Measurements from ENCODE around the gene APPL1.
"Not testable (repeated sequence)": the region's sequence is repeated elsewhere in the genome, so short reads cannot be mapped to it uniquely, and the experiment has no call there.

APPL1 gene

GRCh38 chr3:57257678-57258077, 30.1 kb downstream of the APPL1 start:
- no peak for DNase-seq
- in situ Hi-C loops (cut with HindIII; ENCODE audit: low pct_ligation_motif_present, low pct_unique_long_range_greater_than_20kb, low sequenced_read_pairs) = no loop called here

GRCh38 chr3:57261119-57261518, 33.6 kb downstream of the APPL1 start:
- in situ Hi-C loops (cut with HindIII; ENCODE audit: low pct_ligation_motif_present, low pct_unique_long_range_greater_than_20kb, low sequenced_read_pairs) = no loop called here
- no peak for DNase-seq

- no peak for DNase-seq
- in situ Hi-C loops (cut with HindIII; ENCODE audit: low pct_ligation_motif_present, low pct_unique_long_range_greater_than_20kb, low sequenced_read_pairs) = no loop called here
Measured at GRCh38 chr3:57261929-57262328, 34.4 kb downstream of the APPL1 start.

GRCh38 chr3:57268416-57268815, 40.9 kb downstream of the APPL1 start:
- DNase-seq = no peak
- in situ Hi-C loops (cut with HindIII; ENCODE audit: low pct_ligation_motif_present, low pct_unique_long_range_greater_than_20kb, low sequenced_read_pairs) = no loop called here

GRCh38 chr3:57274845-57275244, 47.3 kb downstream of the APPL1 start:
- in situ Hi-C loops (cut with HindIII; ENCODE audit: low pct_ligation_motif_present, low pct_unique_long_range_greater_than_20kb, low sequenced_read_pairs) = no loop called here
- DNase-seq = no peak

GRCh38 chr3:57275393-57275792, 47.9 kb downstream of the APPL1 start:
- in situ Hi-C loops (cut with HindIII; ENCODE audit: low pct_ligation_motif_present, low pct_unique_long_range_greater_than_20kb, low sequenced_read_pairs) = no loop called here
- DNase-seq = no peak

- in situ Hi-C loops (cut with HindIII; ENCODE audit: low pct_ligation_motif_present, low pct_unique_long_range_greater_than_20kb, low sequenced_read_pairs) = no loop called here
- no peak for DNase-seq
Measured at GRCh38 chr3:57278237-57278636, 50.7 kb downstream of the APPL1 start.

- in situ Hi-C loops (cut with HindIII; ENCODE audit: low pct_ligation_motif_present, low pct_unique_long_range_greater_than_20kb, low sequenced_read_pairs) = no loop called here
- DNase-seq = no peak
Measured at GRCh38 chr3:57279685-57280084, 52.2 kb downstream of the APPL1 start.

- in situ Hi-C loops (cut with HindIII; ENCODE audit: low pct_ligation_motif_present, low pct_unique_long_range_greater_than_20kb, low sequenced_read_pairs) = no loop called here
- DNase-seq = peak; percentile 25
Measured at GRCh38 chr3:57281715-57282114, 54.2 kb downstream of the APPL1 start.

- DNase-seq = no peak
- in situ Hi-C loops (cut with HindIII; ENCODE audit: low pct_ligation_motif_present, low pct_unique_long_range_greater_than_20kb, low sequenced_read_pairs) = no loop called here
Measured at GRCh38 chr3:57283334-57283733, 55.8 kb downstream of the APPL1 start.

GRCh38 chr3:57287205-57287604, 59.7 kb downstream of the APPL1 start:
- no peak for DNase-seq
- in situ Hi-C loops (cut with HindIII; ENCODE audit: low pct_ligation_motif_present, low pct_unique_long_range_greater_than_20kb, low sequenced_read_pairs) = no loop called here

GRCh38 chr3:57288403-57288802, 60.9 kb downstream of the APPL1 start:
- in situ Hi-C loops (cut with HindIII; ENCODE audit: low pct_ligation_motif_present, low pct_unique_long_range_greater_than_20kb, low sequenced_read_pairs) = no loop called here
- no peak for DNase-seq

GRCh38 chr3:57292159-57292896, 64.8 kb downstream of the APPL1 start, which contains the start of gene ASB14:
Gene ASB14 (minus strand): TSS chr3:57292685. CDS start chr3:57292033, 652 bp downstream.
- in situ Hi-C loops (cut with HindIII; ENCODE audit: low pct_ligation_motif_present, low pct_unique_long_range_greater_than_20kb, low sequenced_read_pairs) = no loop called here
- DNase-seq = no peak

GRCh38 chr3:57292897-57293526, 65.5 kb downstream of the APPL1 start:
- in situ Hi-C loops (cut with HindIII; ENCODE audit: low pct_ligation_motif_present, low pct_unique_long_range_greater_than_20kb, low sequenced_read_pairs) = no loop called here
- no peak for DNase-seq

- DNase-seq = peak; percentile 64
- in situ Hi-C loops (cut with HindIII; ENCODE audit: low pct_ligation_motif_present, low pct_unique_long_range_greater_than_20kb, low sequenced_read_pairs) = no loop called here
Measured at GRCh38 chr3:57298041-57298440, 70.5 kb downstream of the APPL1 start.

- in situ Hi-C loops (cut with HindIII; ENCODE audit: low pct_ligation_motif_present, low pct_unique_long_range_greater_than_20kb, low sequenced_read_pairs); DNase-seq: not testable (repeated sequence)
Measured at GRCh38 chr3:57303520-57303919, 76.0 kb downstream of the APPL1 start.

GRCh38 chr3:57309769-57310360, 82.3 kb downstream of the APPL1 start:
- no peak for DNase-seq
- in situ Hi-C loops (cut with HindIII; ENCODE audit: low pct_ligation_motif_present, low pct_unique_long_range_greater_than_20kb, low sequenced_read_pairs) = no loop called here

GRCh38 chr3:57314204-57314603, 86.7 kb downstream of the APPL1 start:
- in situ Hi-C loops (cut with HindIII; ENCODE audit: low pct_ligation_motif_present, low pct_unique_long_range_greater_than_20kb, low sequenced_read_pairs) = no loop called here
- no peak for DNase-seq

Measured in ACHN (cell line).